GM19455 (cell line): ENCODE results near the gene TRIM41.
"Not testable (repeated sequence)": the region's sequence is repeated elsewhere in the genome, so short reads cannot be mapped to it uniquely, and the experiment has no call there.

Experiments used
- ATAC-seq: cut with Tn5 transposase; IDR thresholded peaks from one replicate; pipeline ENCODE4 v1.9.1; 2021; ENCODE audit not compliant: unreplicated experiment

TRIM41 gene

DNA sequence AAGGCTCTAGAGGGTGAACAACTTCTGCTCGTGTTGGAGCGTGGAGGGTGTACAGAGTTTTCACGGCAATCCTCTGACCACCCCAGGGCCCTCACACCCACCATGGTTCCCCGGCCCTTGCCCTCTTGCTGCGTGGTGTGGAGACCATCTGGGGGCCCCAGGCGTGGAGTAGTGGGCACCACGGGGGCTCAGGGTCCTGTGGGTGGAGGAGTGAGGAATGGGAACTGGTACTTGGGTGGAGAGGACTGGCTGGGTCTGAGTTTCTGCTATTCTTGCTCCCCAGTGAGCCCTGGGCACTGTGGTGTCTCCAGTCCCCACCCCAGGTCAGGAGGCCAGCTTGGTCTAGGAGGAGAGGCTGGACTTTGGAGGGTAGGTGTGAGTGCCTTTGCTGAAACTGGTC, 59.8 kb downstream of the TRIM41 start:
- ATAC-seq, result no peak

DNA sequence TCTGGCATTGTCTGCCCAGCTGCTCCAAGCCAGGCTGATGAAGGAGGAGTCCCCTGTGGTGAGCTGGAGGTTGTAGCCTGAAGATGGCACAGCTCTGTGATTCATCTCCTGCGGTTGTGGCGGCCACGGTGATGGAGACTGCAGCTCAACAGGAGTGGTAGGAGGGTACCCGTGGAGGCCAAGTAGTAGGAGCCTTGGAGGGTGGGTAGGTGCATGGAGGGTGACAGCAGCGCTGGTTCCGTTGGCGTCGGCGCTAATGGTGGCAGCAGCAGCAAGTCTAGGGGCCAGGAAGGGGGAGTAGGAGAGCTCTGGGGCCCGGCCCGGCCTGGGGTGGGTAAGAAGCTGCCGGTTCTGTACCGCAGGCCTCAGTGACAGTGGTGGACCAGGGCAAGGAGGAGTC, 60.3 kb downstream of the TRIM41 start:
- ATAC-seq, result no peak

DNA sequence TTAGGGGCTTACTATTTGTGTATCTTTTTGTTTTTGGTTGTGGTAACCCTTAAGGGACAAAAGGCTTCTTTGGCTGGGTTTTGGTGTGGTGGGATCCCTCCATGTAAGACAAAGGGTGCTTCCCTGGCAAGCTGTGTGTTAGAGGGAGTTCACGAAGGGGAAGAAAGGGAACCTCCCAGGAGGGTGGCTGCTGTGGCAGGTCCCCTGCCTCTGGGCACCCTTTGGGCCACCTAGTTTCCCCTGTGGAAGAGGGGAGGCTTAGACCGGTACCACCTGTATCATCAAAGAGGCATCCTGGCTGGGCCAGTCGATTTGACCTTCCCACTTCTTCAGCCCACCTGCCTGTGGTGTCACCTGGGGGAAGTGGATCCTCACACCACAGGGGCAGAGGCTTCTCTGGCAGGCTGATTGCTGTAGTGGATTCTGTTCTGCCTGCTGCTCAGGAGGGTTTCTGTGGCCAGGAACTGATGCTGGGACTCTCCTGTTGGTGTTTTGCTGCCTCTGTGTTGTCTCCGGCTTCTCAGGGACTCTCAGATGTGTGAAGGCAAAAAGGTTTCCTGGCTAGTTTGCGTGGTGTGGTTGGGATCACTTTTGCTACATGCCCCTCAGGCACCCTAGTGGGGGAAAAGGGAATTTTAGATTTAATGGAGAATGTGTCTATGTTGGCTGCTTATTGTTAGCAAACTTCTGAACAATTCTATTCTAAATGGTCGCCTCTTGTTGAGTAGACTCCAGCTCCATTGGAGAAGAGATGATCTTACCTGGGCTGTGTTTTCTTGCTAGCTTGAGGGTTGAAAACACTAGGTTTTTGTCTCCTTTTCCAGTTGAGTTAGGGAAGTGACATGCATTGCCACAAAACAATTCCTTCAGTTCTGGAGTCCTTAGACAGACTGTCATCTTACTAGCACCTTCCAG, 61.0 kb downstream of the TRIM41 start:
- ATAC-seq, result not testable (repeated sequence)
